Measurements from ENCODE around the gene ENOX1. TPM values are rescaled to one million over a fixed set of nuclear protein-coding genes. Genes with fewer than 3 reads are reported as not detected.

ENOX1 gene
- total and polyA plus RNA-seq, 4 donors, result 0.33 to 7.7 (median 1.1) TPM

- H3K36me3 ChIP-seq (ENCODE audit: control insufficient read depth in 4 of 4, insufficient read depth in 4 of 4, low read length in 4 of 4), result no peaks in the 10 kb centered on the region
- ATAC-seq (ENCODE audit: insufficient read depth, low FRiP score) (no peak), DNase-seq (no peak)
- H3K4me1 ChIP-seq (ENCODE audit: control insufficient read depth in 5 of 5, insufficient read depth in 5 of 5, low read length in 5 of 5), result no peaks in the 10 kb centered on the region
- no peak overlapping the region for H3K9ac ChIP-seq (ENCODE audit: insufficient read depth in 1 of 2, low read length in 2 of 2)
- 90% methylated on average over 8 of the region's 8 CpGs for WGBS, 2 donors
- H3K27me3 ChIP-seq (ENCODE audit: control insufficient read depth in 3 of 3, insufficient read depth in 3 of 3, low read length in 2 of 3), result no peaks in the 10 kb centered on the region
- no peak overlapping the region for H3K27ac ChIP-seq (ENCODE audit: low read depth in 1 of 2, low read length in 1 of 2)
- no peaks in the 10 kb centered on the region for H3K9me3 ChIP-seq (ENCODE audit: control insufficient read depth in 4 of 4, insufficient read depth in 3 of 4, low read length in 3 of 4)
- TF ChIP-seq CTCF (IDR thresholded peaks at IDR 0.05; ENCODE audit: control extremely low read depth, extremely low read depth), result no peak
- no peak overlapping the region for H3K4me3 ChIP-seq
These were observed 565.7 kb downstream of the ENOX1 start for GRCh38 chr13:43220873-43221595.

- Histone ChIP-seq H3K36me3 (ENCODE audit: control insufficient read depth in 4 of 4, insufficient read depth in 4 of 4, low read length in 4 of 4) (no peaks in the 10 kb centered on the region), H3K4me1 (ENCODE audit: control insufficient read depth in 5 of 5, insufficient read depth in 5 of 5, low read length in 5 of 5) (peaks cover 0 to 4% (median 0%) of the 10 kb centered on the region in 5 donors), H3K9ac (ENCODE audit: insufficient read depth in 1 of 2, low read length in 2 of 2) (no peak overlapping the region), H3K4me3 (no peak overlapping the region), H3K27ac (ENCODE audit: low read depth in 1 of 2, low read length in 1 of 2) (no peak overlapping the region), H3K27me3 (ENCODE audit: control insufficient read depth in 3 of 3, insufficient read depth in 3 of 3, low read length in 2 of 3) (no peaks in the 10 kb centered on the region), H3K9me3 (ENCODE audit: control insufficient read depth in 4 of 4, insufficient read depth in 3 of 4, low read length in 3 of 4) (no peaks in the 10 kb centered on the region)
- DNase-seq (no peak), ATAC-seq (ENCODE audit: insufficient read depth, low FRiP score) (no peak)
- TF ChIP-seq CTCF (IDR thresholded peaks at IDR 0.05; ENCODE audit: control extremely low read depth, extremely low read depth), result no peak
- WGBS, 2 donors, result 93 to 96% methylated on average over 4 of the region's 4 CpGs
These were observed 572.6 kb downstream of the ENOX1 start for GRCh38 chr13:43214124-43214523.

- DNase-seq (no peak), ATAC-seq (ENCODE audit: insufficient read depth, low FRiP score) (no peak)
- H3K4me3 ChIP-seq, result no peak overlapping the region
- peaks cover 0 to 7% (median 2%) of the 10 kb centered on the region in 4 donors for H3K9me3 ChIP-seq (ENCODE audit: control insufficient read depth in 4 of 4, insufficient read depth in 3 of 4, low read length in 3 of 4)
- no peak overlapping the region for H3K9ac ChIP-seq (ENCODE audit: insufficient read depth in 1 of 2, low read length in 2 of 2)
- no peak overlapping the region for H3K27ac ChIP-seq (ENCODE audit: low read depth in 1 of 2, low read length in 1 of 2)
- no peaks in the 10 kb centered on the region for H3K27me3 ChIP-seq (ENCODE audit: control insufficient read depth in 3 of 3, insufficient read depth in 3 of 3, low read length in 2 of 3)
- no peaks in the 10 kb centered on the region for H3K4me1 ChIP-seq (ENCODE audit: control insufficient read depth in 5 of 5, insufficient read depth in 5 of 5, low read length in 5 of 5)
- no peaks in the 10 kb centered on the region for H3K36me3 ChIP-seq (ENCODE audit: control insufficient read depth in 4 of 4, insufficient read depth in 4 of 4, low read length in 4 of 4)
- no peak for TF ChIP-seq CTCF (IDR thresholded peaks at IDR 0.05; ENCODE audit: control extremely low read depth, extremely low read depth)
These were observed 579.9 kb downstream of the ENOX1 start for GRCh38 chr13:43206838-43207237.

DNA sequence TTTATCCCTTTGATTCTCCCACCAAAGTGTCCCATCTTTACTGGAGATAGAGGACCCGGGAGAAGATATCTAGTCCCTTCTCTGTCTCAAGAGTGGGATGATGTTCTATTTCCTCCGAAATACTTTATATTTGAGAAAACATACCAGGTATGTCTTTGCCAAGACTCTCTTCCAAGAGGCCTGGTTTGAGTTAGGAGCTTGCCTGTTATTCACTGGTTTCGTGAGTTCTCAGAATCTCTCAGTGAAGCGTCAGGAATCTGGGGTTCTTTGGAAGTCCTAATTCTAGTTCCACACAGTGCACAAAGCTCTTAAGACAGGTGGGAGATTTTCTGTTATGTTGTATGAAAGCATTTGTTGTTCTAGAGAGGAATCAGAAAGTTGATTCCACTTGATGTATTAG, 581.4 kb downstream of the ENOX1 start:
- no peak for ATAC-seq (ENCODE audit: insufficient read depth, low FRiP score)
- H3K4me3 ChIP-seq, result no peak overlapping the region
- TF ChIP-seq CTCF (IDR thresholded peaks at IDR 0.05; ENCODE audit: control extremely low read depth, extremely low read depth), result no peak
- DNase-seq, result no peak
- 93 to 96% methylated on average over 4 of the region's 4 CpGs for WGBS, 2 donors
- H3K9me3 ChIP-seq (ENCODE audit: control insufficient read depth in 4 of 4, insufficient read depth in 3 of 4, low read length in 3 of 4), result peaks cover 0 to 11% (median 2%) of the 10 kb centered on the region in 4 donors
- H3K27ac ChIP-seq (ENCODE audit: low read depth in 1 of 2, low read length in 1 of 2), result no peak overlapping the region
- H3K9ac ChIP-seq (ENCODE audit: insufficient read depth in 1 of 2, low read length in 2 of 2), result no peak overlapping the region
- no peaks in the 10 kb centered on the region for H3K27me3 ChIP-seq (ENCODE audit: control insufficient read depth in 3 of 3, insufficient read depth in 3 of 3, low read length in 2 of 3)
- no peaks in the 10 kb centered on the region for H3K36me3 ChIP-seq (ENCODE audit: control insufficient read depth in 4 of 4, insufficient read depth in 4 of 4, low read length in 4 of 4)
- no peaks in the 10 kb centered on the region for H3K4me1 ChIP-seq (ENCODE audit: control insufficient read depth in 5 of 5, insufficient read depth in 5 of 5, low read length in 5 of 5)
